Urothelium cell line (cell line): ENCODE data around the gene PDHX.

Experiments used
- DNase-seq: peaks from one replicate; pipeline ENCODE4 v3.0.0; 2011; ENCODE audit warnings: low spot score, mixed read lengths
- FAIRE-seq: peaks from 2 replicates; lab custom pipeline; 2011; peaks lifted over from hg19 to GRCh38; lab: Jason Lieb, UNC

The PDHX gene

DNA sequence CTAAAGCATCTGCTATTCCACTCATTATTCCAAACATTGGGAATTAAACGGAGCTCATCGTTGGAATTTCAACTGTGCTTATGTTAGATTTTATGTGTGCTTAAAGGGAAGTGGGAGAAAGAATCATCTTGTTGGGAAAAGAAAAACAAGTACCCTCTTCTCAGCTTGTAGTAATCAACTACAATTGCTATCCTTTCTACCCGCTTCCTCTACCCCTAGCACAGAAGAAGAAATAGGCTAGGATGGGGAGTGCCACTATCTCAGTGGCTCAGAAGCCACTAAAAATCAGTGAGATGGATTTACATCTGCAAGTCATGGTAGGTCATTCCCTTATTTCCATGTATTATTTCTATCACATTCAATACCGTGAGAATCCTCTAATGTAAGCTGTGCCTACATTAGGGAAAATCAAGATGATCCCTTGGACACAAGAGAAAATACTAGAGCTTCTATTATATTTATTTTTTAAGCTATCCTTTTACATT is 124.7 kb downstream of the PDHX start:
- DNase-seq (no peak), FAIRE-seq (no peak)

DNA sequence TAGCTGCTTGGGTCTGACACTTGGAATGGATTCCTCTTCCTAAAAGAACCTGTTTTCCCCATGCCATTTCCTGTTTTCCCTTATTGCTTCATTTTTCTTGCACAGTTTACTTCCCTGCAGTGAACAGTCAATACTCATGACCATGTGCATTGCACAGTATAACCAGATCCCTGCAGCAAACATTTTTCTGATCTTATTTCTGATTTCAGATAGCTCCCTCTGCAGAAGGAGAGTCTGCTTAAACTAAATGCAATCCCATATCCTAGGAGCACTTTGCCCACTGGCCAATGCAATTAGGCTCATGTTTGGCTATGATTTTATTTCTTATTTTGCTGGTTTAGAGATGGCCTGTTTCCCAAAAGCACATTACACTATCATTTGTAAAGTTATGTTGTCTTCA is 125.8 kb downstream of the PDHX start:
- FAIRE-seq: no peak
- DNase-seq: no peak

DNA sequence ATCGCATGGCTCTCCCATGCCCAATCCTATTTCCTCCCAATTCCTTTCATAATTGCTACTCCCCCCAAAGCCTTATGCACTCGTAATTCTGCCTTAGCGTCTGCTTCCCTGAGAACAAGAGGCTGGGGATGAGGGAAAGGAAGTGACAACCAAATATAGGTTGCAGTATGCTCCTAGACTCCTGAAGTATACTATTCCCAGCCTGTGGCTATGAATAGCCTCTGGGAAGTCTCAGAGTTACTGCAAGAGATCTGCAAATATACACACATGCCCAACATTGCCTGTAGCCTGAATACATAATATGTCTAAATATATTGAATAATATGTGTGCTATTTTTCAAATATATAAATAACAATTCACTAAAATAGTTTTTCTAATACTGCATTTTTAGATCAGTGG is 126.5 kb downstream of the PDHX start:
- FAIRE-seq (no peak), DNase-seq (no peak)

DNA sequence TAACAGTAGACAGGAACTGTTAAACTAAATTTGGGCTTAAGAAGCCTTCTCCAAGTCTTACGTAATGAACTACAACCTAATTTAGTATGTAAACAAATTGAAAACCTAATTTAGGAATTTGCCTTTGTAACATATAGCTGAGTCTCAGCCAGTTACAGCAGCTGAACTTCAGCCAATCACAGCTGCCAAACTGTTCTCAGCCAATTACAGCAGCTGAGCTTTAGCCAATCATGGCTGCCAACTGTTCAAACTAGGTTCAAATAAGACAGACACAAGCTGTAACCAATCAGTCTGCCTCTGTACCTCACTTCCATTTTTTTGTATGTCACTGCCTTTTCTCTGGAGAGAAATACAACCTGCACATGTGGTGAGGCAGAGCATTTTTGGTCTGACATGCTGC is 127.5 kb downstream of the PDHX start:
- DNase-seq (no peak), FAIRE-seq (no peak)

DNA sequence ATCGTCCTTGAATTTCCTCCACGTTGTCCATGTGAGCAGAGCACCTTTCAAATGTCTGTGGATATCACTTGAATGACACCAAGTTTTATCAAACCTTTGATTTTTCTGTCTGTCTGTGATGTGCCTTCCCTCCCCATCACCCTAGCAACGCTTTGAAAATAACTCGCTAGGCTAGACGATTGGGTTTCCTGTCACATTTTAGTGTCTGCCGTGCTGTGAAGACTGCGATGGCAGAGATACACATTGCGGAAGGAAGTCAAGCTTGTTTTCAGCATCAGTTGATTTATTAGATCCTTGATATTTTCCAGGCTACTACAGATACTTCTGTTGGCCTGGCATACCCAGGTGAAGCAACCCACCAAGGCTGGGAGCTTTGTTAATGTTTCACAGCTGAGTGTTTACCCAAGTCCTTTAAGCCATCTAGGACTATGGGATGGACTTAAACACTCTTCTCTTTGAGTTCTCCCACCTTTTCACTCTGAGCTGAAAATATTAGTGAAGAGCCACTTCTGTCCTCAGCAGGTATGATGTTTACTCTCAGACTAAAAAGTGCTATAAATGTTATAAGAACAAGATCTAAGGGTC is 128.9 kb downstream of the PDHX start:
- DNase-seq: no peak
- FAIRE-seq: no peak
